ENCODE results near the gene TOP2A. TPM values are rescaled to one million over a fixed set of nuclear protein-coding genes. Genes with fewer than 3 reads are reported as not detected.

The TOP2A gene
- total RNA-seq, 4 donors from 2014 or later, result 5.7 to 11.9 (median 8.2) TPM

GRCh38 chr17:40341808-40342503 lies 75.7 kb downstream of the TOP2A start:
- 0 to 3% methylated on average over 19 to 42 of the region's 55 CpGs for WGBS, 2 donors
- peak overlapping the region; percentile 73 for H3K4me3 ChIP-seq (ENCODE audit: low read depth, poor library complexity, severe bottlenecking)
- intact Hi-C loops (cut with DNase I; ENCODE audit: low total_unique reads), result loop anchor here (10.0 kb wide), 1 partner anchor 227 kb away; no protein-coding TSS in a partner anchor
- DNase-seq (ENCODE audit: low spot score in 2 of 2), result peak in 1 of 2 donors; percentile 97
- TF ChIP-seq POLR2A (IDR thresholded peaks at IDR 0.05) (no peak), CTCF (IDR thresholded peaks at IDR 0.05) (no peak)

- H3K4me3 ChIP-seq (ENCODE audit: low read depth, poor library complexity, severe bottlenecking), result peak overlapping the region; percentile 73
- intact Hi-C loops (cut with DNase I; ENCODE audit: low total_unique reads), result loop anchor here (10.0 kb wide), 1 partner anchor 226 kb away; no protein-coding TSS in a partner anchor
- 0 to 1% methylated on average over 9 to 48 of the region's 55 CpGs for WGBS, 2 donors
- peak; percentile 89 to 98 for DNase-seq (ENCODE audit: low spot score in 2 of 2)
- TF ChIP-seq POLR2A (IDR thresholded peaks at IDR 0.05) (no peak), CTCF (IDR thresholded peaks at IDR 0.05) (no peak)
Observed at GRCh38 chr17:40340880-40341807, 76.6 kb downstream of the TOP2A start.

DNA sequence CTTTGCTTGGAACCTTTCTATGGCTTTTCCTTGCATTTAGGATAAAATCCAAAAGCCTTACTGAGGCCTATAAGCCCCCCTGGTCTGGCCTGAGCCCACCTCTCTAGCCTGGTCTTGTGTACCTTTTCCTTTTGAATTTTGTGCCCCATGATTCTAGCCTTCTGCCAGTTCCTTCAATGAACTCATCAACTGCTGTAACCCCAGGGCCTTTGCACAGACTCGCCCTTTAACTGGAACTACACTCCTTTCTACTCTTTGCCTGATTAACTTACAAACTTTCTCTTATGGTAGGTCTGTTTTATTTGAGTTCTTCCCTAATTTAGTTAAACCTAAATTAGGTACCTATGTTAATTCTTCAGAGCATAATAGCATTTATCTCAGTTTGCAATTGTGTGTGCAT lies 77.4 kb downstream of the TOP2A start:
- intact Hi-C loops (cut with DNase I; ENCODE audit: low total_unique reads), result loop anchor here (10.0 kb wide), 1 partner anchor 226 kb away; no protein-coding TSS in a partner anchor
- H3K4me3 ChIP-seq (ENCODE audit: low read depth, poor library complexity, severe bottlenecking), result no peak overlapping the region
- WGBS, 2 donors, result 84 to 88% methylated on average over 1 of the region's 1 CpG
- no peak for DNase-seq (ENCODE audit: low spot score in 2 of 2)
- no peak for TF ChIP-seq CTCF (IDR thresholded peaks at IDR 0.05)
- no peak for TF ChIP-seq POLR2A (IDR thresholded peaks at IDR 0.05)

DNA sequence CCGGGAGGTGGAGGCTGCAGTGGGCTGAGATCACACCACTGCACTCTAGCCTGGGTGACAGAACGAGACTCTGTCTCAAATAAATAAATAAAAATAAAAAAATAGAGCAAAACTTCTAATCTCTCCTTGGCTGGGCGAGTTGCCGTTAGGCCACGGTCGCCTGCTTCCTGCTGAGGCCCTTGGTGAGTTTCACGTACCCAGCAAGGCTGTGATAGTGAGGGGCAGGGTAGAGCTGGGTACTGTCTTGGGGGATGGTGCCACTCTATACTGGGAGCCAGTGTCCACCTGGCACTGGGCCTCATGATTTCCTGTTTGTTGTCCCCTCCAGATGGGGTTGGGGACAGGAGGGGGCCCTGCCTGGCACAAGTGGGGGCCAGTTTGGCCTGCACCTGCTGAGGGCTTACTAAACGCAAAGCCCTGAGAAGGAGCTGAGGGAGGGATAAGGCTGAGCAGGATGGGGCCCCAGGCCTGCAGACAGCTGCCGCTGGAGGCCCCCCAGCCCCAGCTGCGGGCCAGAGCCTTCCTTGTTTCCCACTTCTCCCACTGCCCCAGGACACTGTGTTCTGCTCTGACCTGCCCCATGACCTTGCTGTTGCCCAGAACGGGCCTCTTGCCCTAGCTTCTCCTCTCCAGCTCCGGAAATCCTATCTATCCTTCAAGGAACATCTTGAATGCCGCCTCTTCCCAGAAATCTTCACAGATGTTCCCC lies 78.6 kb downstream of the TOP2A start:
- WGBS, 2 donors, result 69 to 71% methylated on average over 13 of the region's 13 CpGs
- intact Hi-C loops (cut with DNase I; ENCODE audit: low total_unique reads), result no loop called here
- no peak for DNase-seq (ENCODE audit: low spot score in 2 of 2)
- no peak for TF ChIP-seq CTCF (IDR thresholded peaks at IDR 0.05)
- TF ChIP-seq POLR2A (IDR thresholded peaks at IDR 0.05), result no peak
- no peak overlapping the region for H3K4me3 ChIP-seq (ENCODE audit: low read depth, poor library complexity, severe bottlenecking)

Other genes starting within 250 kb of the TOP2A start
- 100 to 1,000 TPM; 273 to 467 (median 316) TPM for gene RAPGEFL1, start 240.4 kb downstream of the TOP2A start, total RNA-seq
- gene WIPF2, start 198.6 kb downstream of the TOP2A start, total RNA-seq, result 10 to 100 TPM; 14.5 to 24.3 (median 18.5) TPM
- 1 to 10 TPM in 2 of 4 donors, under 1 TPM in 2; 0.42 to 1.6 (median 1.0) TPM for gene CDC6, start 130.0 kb downstream of the TOP2A start, total RNA-seq
- gene RARA, start 108.7 kb downstream of the TOP2A start, total RNA-seq, result 10 to 100 TPM; 18.1 to 38.0 (median 25.2) TPM
- not detected for gene GJD3, start 53.2 kb downstream of the TOP2A start, total RNA-seq
- gene IGFBP4, start 25.6 kb upstream of the TOP2A start, total RNA-seq, result 10 to 100 TPM; 35.1 to 90.4 (median 39.6) TPM
- gene TNS4, start 83.7 kb upstream of the TOP2A start, total RNA-seq, result 1,000 to 10,000 TPM in 1 of 4 donors, 100 to 1,000 TPM in 3; 413 to 1,865 (median 485) TPM
- gene CCR7, start 147.6 kb upstream of the TOP2A start, total RNA-seq, result 1 to 10 TPM in 1 of 4 donors, under 1 TPM in 1, not detected in 2; 0.21 to 1.2 TPM
- 10 to 100 TPM; 63.2 to 77.2 (median 67.6) TPM for gene SMARCE1, start 229.9 kb upstream of the TOP2A start, total RNA-seq
- gene KRT222, start 247.3 kb upstream of the TOP2A start, total RNA-seq, result under 1 TPM in 2 of 4 donors, not detected in 2; 0.13 to 0.19 TPM